ENCODE results near the gene PIK3CG.

Gene PIK3CG

DNA sequence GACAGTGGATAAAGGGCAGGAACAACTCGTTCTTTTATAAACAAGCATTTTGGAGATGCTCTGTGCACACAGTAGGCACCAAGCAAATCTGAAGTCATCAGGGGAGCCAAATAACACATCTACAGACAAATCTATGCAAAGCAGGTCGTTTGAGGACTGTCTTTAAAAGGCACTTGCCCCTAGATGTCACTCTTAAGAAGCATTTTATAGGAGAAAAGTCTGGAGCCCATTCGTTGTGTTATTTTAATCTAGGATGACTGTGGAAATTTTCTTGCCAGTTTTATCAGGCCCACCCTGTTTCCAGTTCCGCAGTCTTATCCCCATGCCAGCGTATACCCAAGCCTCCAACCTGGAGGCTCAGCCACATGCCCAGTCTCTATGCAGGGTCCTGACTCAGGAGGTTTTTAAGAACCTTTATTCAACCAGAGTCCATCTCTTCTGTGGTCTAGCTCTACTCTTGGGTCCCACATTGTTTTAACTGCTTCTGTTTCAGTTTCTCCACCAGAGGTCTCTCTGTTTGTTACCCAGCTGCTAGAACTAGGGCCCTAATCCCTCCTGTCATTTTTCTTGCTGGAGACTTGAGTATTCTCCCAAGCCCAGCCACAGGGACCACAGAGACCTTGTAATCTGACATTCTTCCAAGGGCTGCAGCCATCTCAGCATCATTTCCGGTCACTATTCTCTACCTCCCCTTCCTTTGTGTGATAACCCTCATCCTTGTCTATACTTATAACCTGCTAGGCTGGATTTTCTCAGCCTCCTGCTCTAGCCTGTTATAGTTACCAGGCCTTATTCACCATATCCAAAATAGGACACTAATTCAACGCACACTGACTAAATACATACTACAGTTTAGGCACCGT lies 26.7 kb downstream of the PIK3CG start:
- Histone ChIP-seq H3K9me3 (ENCODE audit: control insufficient read depth, insufficient read depth, low read depth, low read length) (no peaks in the 10 kb centered on the region), H3K4me1 (ENCODE audit: control insufficient read depth, insufficient read depth, low read length) (no peaks in the 10 kb centered on the region), H3K4me3 (ENCODE audit: low read depth, low read length) (no peak overlapping the region), H3K27ac (ENCODE audit: extremely low read depth, low read depth, low read length) (no peak overlapping the region), H3K36me3 (ENCODE audit: control insufficient read depth in 2 of 2, insufficient read depth in 1 of 2, low read length in 2 of 2) (no peaks in the 10 kb centered on the region)
- ChIA-PET POLR2A (no interaction called here), CTCF (interaction anchor here (0.7 to 1.1 kb wide), 2 partner anchors 12 to 66 kb away, joined by 3 to 4 read pairs; no protein-coding TSS in a partner anchor)
- TF ChIP-seq FEZF1 (tag by site-specific recombination; IDR thresholded peaks at IDR 0.05): no peak
- TF ChIP-seq ZNF23 (tag by site-specific recombination; IDR thresholded peaks at IDR 0.05; ENCODE audit: borderline replicate concordance): no peak
- TF ChIP-seq SALL2 (tag by site-specific recombination; IDR thresholded peaks at IDR 0.05; ENCODE audit: borderline replicate concordance): no peak
- TF ChIP-seq, protein P1, sequence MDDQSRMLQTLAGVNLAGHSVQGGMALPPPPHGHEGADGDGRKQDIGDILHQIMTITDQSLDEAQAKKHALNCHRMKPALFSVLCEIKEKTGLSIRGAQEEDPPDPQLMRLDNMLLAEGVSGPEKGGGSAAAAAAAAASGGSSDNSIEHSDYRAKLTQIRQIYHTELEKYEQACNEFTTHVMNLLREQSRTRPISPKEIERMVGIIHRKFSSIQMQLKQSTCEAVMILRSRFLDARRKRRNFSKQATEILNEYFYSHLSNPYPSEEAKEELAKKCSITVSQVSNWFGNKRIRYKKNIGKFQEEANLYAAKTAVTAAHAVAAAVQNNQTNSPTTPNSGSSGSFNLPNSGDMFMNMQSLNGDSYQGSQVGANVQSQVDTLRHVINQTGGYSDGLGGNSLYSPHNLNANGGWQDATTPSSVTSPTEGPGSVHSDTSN (CRISPR knock-in tag; IDR thresholded peaks at IDR 0.05): no peak

GRCh38 chr7:106893591-106893990 lies 28.5 kb downstream of the PIK3CG start:
- Histone ChIP-seq H3K4me1 (ENCODE audit: control insufficient read depth, insufficient read depth, low read length) (no peaks in the 10 kb centered on the region), H3K36me3 (ENCODE audit: control insufficient read depth in 2 of 2, insufficient read depth in 1 of 2, low read length in 2 of 2) (no peaks in the 10 kb centered on the region), H3K9me3 (ENCODE audit: control insufficient read depth, insufficient read depth, low read depth, low read length) (no peaks in the 10 kb centered on the region), H3K27ac (ENCODE audit: extremely low read depth, low read depth, low read length) (no peak overlapping the region), H3K4me3 (ENCODE audit: low read depth, low read length) (no peak overlapping the region)
- POLR2A ChIA-PET: no interaction called here
- CTCF ChIA-PET: interaction anchor here (0.6 kb wide), 1 partner anchor 258 kb away, joined by 3 read pairs; no protein-coding TSS in a partner anchor
- no peak for TF ChIP-seq ZNF596 (tag by site-specific recombination; IDR thresholded peaks at IDR 0.05)
- no peak for TF ChIP-seq ZNF530 (tag by site-specific recombination; IDR thresholded peaks at IDR 0.05; ENCODE audit: low read depth)

- CTCF ChIA-PET: interaction anchor here (0.5 kb wide), 2 partner anchors 664 to 985 kb away, joined by 3 read pairs; no protein-coding TSS in a partner anchor
- no peak overlapping the region for H3K4me3 ChIP-seq (ENCODE audit: low read depth, low read length)
- no peak overlapping the region for H3K27ac ChIP-seq (ENCODE audit: extremely low read depth, low read depth, low read length)
- H3K36me3 ChIP-seq (ENCODE audit: control insufficient read depth in 2 of 2, insufficient read depth in 1 of 2, low read length in 2 of 2): no peaks in the 10 kb centered on the region
- H3K4me1 ChIP-seq (ENCODE audit: control insufficient read depth, insufficient read depth, low read length): no peaks in the 10 kb centered on the region
- POLR2A ChIA-PET: no interaction called here
- H3K9me3 ChIP-seq (ENCODE audit: control insufficient read depth, insufficient read depth, low read depth, low read length): no peaks in the 10 kb centered on the region
- TF ChIP-seq ZNF211 (tag by site-specific recombination; IDR thresholded peaks at IDR 0.05; ENCODE audit: low read depth) (no peak), ZNF398 (tag by site-specific recombination; IDR thresholded peaks at IDR 0.05) (no peak), ZNF473 (tag by site-specific recombination; IDR thresholded peaks at IDR 0.05) (no peak), ZNF677 (tag by site-specific recombination; IDR thresholded peaks at IDR 0.05) (no peak), ZBTB1 (tag by site-specific recombination; IDR thresholded peaks at IDR 0.05) (no peak), ZNF132 (tag by site-specific recombination; IDR thresholded peaks at IDR 0.05; ENCODE audit: borderline replicate concordance) (no peak), GLI4 (tag by site-specific recombination; IDR thresholded peaks at IDR 0.05) (no peak), MZF1 (tag by site-specific recombination; IDR thresholded peaks at IDR 0.05; ENCODE audit: borderline replicate concordance) (no peak), SP2 (tag by site-specific recombination; IDR thresholded peaks at IDR 0.05) (no peak)
Observed at GRCh38 chr7:106895246-106895864, 30.3 kb downstream of the PIK3CG start.
